VCaP (cell line): Measurements from ENCODE around the gene GRIA1.

Experiments used
- H3K27ac ChIP-seq: fragments of 450-650 bp; 2 replicates; pipeline ENCODE4 v1.5.1; 2017
- TF ChIP-seq, protein P1 (sequence below): fragments of 450-650 bp; conservative IDR thresholded peaks from 2 replicates; pipeline ENCODE4 v1.5.1; 2017; ENCODE audit warnings: mild to moderate bottlenecking, moderate library complexity

The GRIA1 gene

DNA sequence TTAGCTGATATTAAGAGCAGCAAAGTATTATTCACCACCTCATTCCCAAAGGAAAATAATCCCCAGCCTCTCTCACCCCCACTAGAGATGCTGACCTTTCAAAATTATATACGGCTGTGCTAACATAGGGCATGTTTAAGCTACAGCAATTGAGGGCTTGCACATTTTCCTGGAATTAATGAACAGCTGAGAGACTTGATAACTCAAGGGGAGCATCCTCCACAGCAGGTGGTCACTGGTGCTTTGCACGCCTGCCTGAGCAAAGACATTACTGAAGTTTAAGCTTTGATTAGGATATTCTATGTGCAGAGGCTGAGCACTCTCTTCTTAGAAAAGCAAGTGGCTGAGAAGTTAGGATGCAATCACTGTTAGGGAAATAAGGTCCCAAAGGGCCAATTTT, 317.3 kb downstream of the GRIA1 start:
- TF ChIP-seq, protein P1, sequence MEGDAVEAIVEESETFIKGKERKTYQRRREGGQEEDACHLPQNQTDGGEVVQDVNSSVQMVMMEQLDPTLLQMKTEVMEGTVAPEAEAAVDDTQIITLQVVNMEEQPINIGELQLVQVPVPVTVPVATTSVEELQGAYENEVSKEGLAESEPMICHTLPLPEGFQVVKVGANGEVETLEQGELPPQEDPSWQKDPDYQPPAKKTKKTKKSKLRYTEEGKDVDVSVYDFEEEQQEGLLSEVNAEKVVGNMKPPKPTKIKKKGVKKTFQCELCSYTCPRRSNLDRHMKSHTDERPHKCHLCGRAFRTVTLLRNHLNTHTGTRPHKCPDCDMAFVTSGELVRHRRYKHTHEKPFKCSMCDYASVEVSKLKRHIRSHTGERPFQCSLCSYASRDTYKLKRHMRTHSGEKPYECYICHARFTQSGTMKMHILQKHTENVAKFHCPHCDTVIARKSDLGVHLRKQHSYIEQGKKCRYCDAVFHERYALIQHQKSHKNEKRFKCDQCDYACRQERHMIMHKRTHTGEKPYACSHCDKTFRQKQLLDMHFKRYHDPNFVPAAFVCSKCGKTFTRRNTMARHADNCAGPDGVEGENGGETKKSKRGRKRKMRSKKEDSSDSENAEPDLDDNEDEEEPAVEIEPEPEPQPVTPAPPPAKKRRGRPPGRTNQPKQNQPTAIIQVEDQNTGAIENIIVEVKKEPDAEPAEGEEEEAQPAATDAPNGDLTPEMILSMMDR: no peak
- no peak overlapping the region for H3K27ac ChIP-seq

DNA sequence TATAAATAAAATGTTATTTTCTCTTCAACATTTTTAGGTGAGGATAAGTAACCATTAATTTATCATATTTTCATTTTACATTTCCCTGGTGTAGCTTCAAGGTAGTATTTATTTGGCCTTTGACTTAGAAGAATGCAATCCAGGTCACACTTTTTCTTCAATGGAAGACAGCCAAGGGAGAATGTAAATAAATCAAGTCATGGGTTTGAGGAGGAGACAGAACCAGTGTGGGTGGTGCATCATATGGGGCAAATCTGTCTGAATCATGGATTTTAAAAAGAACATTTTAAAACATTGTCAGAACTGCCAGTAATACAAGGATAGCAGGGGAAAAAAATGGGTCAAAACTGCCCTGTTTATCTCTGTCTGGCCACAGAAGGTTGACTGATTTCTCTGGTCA, 318.7 kb downstream of the GRIA1 start:
- no peak overlapping the region for H3K27ac ChIP-seq
- TF ChIP-seq, protein P1: no peak

DNA sequence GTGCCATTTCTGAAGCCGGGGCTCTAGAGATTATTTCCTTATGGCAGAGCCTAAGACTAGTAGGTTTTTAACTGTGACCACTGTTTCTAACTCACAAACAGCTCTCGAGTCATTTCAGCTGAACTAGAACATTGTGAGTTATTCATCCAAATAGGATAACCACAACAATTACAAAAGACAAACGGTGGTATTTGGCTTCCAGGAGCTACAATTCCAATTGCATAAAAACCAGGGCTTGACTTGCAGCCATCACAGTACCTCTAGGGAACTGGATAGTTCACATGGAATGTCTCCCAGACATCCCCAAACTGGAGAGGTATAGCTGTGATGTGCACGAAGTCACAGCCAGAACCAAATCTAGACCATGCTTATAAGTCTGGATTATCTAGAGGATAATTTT, 323.4 kb downstream of the GRIA1 start:
- H3K27ac ChIP-seq: no peak overlapping the region
- TF ChIP-seq, protein P1: no peak

DNA sequence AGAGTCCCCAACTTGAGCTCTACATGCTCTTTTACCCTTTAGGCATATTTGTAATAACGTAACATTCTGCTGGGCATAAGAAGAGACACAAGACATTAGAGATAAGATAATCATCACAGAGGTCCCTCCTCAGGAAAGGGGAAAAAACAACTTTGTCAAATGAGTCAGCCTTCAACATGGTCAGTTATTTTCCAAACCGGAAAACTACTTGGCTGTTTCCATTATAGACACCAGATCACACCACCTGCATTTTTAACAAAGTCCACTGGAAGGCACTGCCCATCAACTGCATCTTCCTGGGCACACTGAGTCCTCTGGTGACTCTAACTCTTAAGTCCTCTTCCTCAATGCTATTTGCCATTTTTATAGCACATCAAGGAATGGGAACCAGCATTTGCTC, 326.4 kb downstream of the GRIA1 start:
- TF ChIP-seq, protein P1: no peak
- no peak overlapping the region for H3K27ac ChIP-seq

DNA sequence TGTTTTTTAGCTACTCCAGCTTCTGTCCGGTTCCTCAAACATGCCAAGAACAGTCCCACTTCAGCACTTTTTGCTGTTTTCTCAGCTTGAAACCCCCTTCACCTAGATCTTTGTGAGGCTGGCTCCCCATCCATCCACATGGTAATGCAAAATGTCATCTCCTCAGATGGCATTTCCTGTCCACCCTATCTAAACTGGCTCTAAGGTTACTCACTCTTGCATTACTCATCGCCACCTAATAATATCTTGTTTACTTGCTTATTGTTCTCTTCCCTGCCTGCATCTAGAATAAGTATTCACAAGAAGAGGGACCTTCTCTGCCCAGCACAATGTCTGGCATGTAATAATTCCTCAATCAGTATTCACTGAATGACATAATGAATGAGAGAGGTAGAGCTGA, 328.2 kb downstream of the GRIA1 start:
- TF ChIP-seq, protein P1: no peak
- H3K27ac ChIP-seq: no peak overlapping the region

DNA sequence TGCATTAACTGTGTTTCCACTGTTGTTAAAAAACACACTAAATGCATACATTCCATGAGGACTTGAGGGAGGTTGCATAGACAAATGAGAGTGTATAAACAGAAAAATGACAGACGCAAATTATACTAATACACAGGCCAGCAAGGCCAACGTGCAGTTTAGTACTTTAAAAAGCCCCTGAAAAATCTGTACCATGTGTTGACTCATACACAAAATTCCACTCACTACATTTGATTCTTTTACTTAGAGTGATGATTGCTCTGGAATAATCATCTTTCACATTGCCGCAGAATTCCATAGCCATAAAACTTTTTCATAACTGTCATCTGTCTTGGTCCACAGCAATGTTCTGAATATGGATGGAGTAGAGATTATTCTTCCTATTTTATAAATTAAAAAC, 332.6 kb downstream of the GRIA1 start:
- TF ChIP-seq, protein P1: no peak
- H3K27ac ChIP-seq: no peak overlapping the region

DNA sequence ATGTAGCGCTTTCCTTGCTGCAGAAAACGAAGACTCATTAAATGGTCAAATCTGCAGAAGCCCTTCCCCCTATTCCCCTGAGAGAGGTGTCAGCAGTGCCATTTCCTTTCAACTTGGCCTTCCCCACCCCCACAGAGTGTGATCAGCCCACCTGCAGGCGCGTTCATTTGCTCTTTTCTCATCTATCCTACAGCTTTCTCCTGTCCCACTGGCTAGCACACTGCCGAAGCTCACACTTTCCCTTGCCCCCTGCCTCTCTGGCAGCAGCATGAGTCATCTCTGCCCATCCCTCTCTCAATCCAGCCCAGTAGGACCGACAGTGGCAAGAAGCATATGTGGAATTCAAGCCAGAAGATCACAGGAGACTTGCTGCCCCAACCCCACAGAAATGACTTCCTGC, 334.4 kb downstream of the GRIA1 start:
- TF ChIP-seq, protein P1: no peak
- no peak overlapping the region for H3K27ac ChIP-seq

DNA sequence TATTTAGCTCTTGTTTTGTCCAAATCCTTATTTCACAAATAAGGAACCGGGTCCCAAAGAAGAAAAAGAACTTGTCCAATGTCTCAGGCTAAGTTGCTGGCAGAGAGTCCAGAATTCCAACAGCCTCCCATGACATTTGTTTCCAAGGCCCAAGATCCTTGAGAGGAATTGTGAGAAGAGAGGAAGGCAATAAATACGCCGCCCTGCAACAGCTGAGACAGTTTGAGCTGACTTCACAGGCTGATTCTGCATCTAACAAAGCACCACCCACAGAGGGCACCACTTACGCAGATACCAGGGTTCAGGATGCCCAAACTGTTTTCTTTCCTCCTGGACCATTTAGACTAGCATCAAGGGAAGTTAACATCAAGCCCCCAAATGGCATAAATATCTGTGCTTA, 336.9 kb downstream of the GRIA1 start:
- no peak overlapping the region for H3K27ac ChIP-seq
- TF ChIP-seq, protein P1: no peak; the same call in 1 of the 2 replicates
